Skeletal muscle tissue (tissue), 4 donors: ENCODE results near the gene MYLK3. TPM values are rescaled to one million over a fixed set of nuclear protein-coding genes. Genes with fewer than 3 reads are reported as not detected.
A peak's percentile ranks its signal among the peaks of the same experiment; 100 is the strongest.

Experiments
- H3K27ac ChIP-seq: one replicate; pipeline ENCODE4 v1.7.0; 2013; ENCODE audit warnings: mild to moderate bottlenecking, low read depth, low read length, inconsistent platforms
- H3K27me3 ChIP-seq, 3 donors: one replicate each; pipeline ENCODE4 v1.7.0; 2013; ENCODE audit warnings: low read length in 3 of 3; ENCODE audit not compliant: control insufficient read depth in 3 of 3, insufficient read depth in 3 of 3
- H3K36me3 ChIP-seq, 3 donors: one replicate each; pipeline ENCODE4 v1.7.0; 2013; ENCODE audit warnings: low read length in 3 of 3; ENCODE audit not compliant: control insufficient read depth in 3 of 3, insufficient read depth in 3 of 3
- H3K4me1 ChIP-seq, 3 donors: one replicate each; pipeline ENCODE4 v1.7.0; 2013; ENCODE audit warnings: low read length in 3 of 3, mild to moderate bottlenecking in 3 of 3; ENCODE audit not compliant: control insufficient read depth in 3 of 3, insufficient read depth in 3 of 3
- H3K4me3 ChIP-seq, 3 donors: one replicate each; pipeline ENCODE4 v1.7.0; 2013; ENCODE audit warnings: low read length in 3 of 3
- H3K9ac ChIP-seq, 3 donors: one replicate each; pipeline ENCODE4 v1.7.0; 2013; ENCODE audit warnings: low read length in 3 of 3, mild to moderate bottlenecking in 3 of 3, moderate library complexity in 2 of 3, low read depth in 1 of 3
- H3K9me3 ChIP-seq, 3 donors: one replicate each; pipeline ENCODE4 v1.7.0; 2013; ENCODE audit warnings: low read length in 3 of 3; ENCODE audit not compliant: control insufficient read depth in 3 of 3
- total RNA-seq: library from RNA; depleted of rRNA; stranded (reverse); fragments of >200 nt; gene quantifications from one replicate; pipeline ENCODE4 v1.2.3, GENCODE V29; 2014
- donor health status: Osteomylitis.

The MYLK3 gene
- total RNA-seq, 1 donor from 2014 or later = 13.6 TPM

GRCh38 chr16:46743232-46743719, 4.9 kb downstream of the MYLK3 start:
- H3K9me3 ChIP-seq = no peaks in the 10 kb centered on the region
- no peaks in the 10 kb centered on the region for H3K27me3 ChIP-seq
- H3K9ac ChIP-seq = peak overlapping the region in 2 of 3 donors; percentile 39 to 76
- H3K27ac ChIP-seq = peak overlapping the region; percentile 68
- peaks cover 0 to 3% (median 2%) of the 10 kb centered on the region in 3 donors for H3K36me3 ChIP-seq
- peak overlapping the region; percentile 48 to 65 (median 56) for H3K4me3 ChIP-seq
- H3K4me1 ChIP-seq = peaks cover 20 to 31% (median 30%) of the 10 kb centered on the region in 3 donors

GRCh38 chr16:46739934-46740333, 8.2 kb downstream of the MYLK3 start:
- Histone ChIP-seq H3K27ac (no peak overlapping the region), H3K36me3 (peaks cover 0 to 4% (median 2%) of the 10 kb centered on the region in 3 donors), H3K4me1 (peaks cover 10 to 28% (median 19%) of the 10 kb centered on the region in 3 donors), H3K9ac (no peak overlapping the region), H3K9me3 (no peaks in the 10 kb centered on the region), H3K27me3 (no peaks in the 10 kb centered on the region), H3K4me3 (no peak overlapping the region)

- no peak overlapping the region for H3K27ac ChIP-seq
- H3K36me3 ChIP-seq = peaks cover 0 to 5% (median 2%) of the 10 kb centered on the region in 3 donors
- no peak overlapping the region for H3K4me3 ChIP-seq
- H3K27me3 ChIP-seq = no peaks in the 10 kb centered on the region
- no peak overlapping the region for H3K9ac ChIP-seq
- H3K9me3 ChIP-seq = no peaks in the 10 kb centered on the region
- peaks cover under 1 to 19% (median 10%) of the 10 kb centered on the region in 3 donors for H3K4me1 ChIP-seq
These were observed 10.4 kb downstream of the MYLK3 start for GRCh38 chr16:46737621-46738214.

GRCh38 chr16:46736695-46737094, 11.4 kb downstream of the MYLK3 start:
- no peaks in the 10 kb centered on the region for H3K27me3 ChIP-seq
- H3K4me1 ChIP-seq = peaks cover 0 to 14% (median 6%) of the 10 kb centered on the region in 3 donors
- H3K9ac ChIP-seq = peak overlapping the region in 1 of 3 donors; percentile 8
- H3K36me3 ChIP-seq = peaks cover 0 to 8% (median 7%) of the 10 kb centered on the region in 3 donors
- no peak overlapping the region for H3K4me3 ChIP-seq
- no peak overlapping the region for H3K27ac ChIP-seq
- no peaks in the 10 kb centered on the region for H3K9me3 ChIP-seq

- Histone ChIP-seq H3K9me3 (no peaks in the 10 kb centered on the region), H3K27ac (no peak overlapping the region), H3K4me1 (peaks cover 0 to 21% (median 12%) of the 10 kb centered on the region in 3 donors), H3K9ac (no peak overlapping the region), H3K27me3 (no peaks in the 10 kb centered on the region), H3K36me3 (peaks cover 0 to 20% (median 13%) of the 10 kb centered on the region in 3 donors), H3K4me3 (no peak overlapping the region)
These were observed 14.8 kb downstream of the MYLK3 start for GRCh38 chr16:46733319-46733830.

- no peak overlapping the region for H3K4me3 ChIP-seq
- H3K4me1 ChIP-seq = peaks cover 0 to 15% (median 12%) of the 10 kb centered on the region in 3 donors
These were observed 15.6 kb downstream of the MYLK3 start for GRCh38 chr16:46732561-46732960.

GRCh38 chr16:46731691-46732555, 16.2 kb downstream of the MYLK3 start:
- H3K27me3 ChIP-seq = no peaks in the 10 kb centered on the region
- H3K4me3 ChIP-seq = no peak overlapping the region
- no peak overlapping the region for H3K27ac ChIP-seq
- H3K9ac ChIP-seq = no peak overlapping the region
- H3K36me3 ChIP-seq = peaks cover 0 to 29% (median 20%) of the 10 kb centered on the region in 3 donors
- H3K4me1 ChIP-seq = peaks cover 0 to 12% (median 9%) of the 10 kb centered on the region in 3 donors
- no peaks in the 10 kb centered on the region for H3K9me3 ChIP-seq

More at GRCh38 chr16:46732561-46732960, 15.6 kb downstream of the MYLK3 start:
- no peaks in the 10 kb centered on the region for H3K9me3 ChIP-seq
- H3K36me3 ChIP-seq = peaks cover 0 to 25% (median 16%) of the 10 kb centered on the region in 3 donors
- H3K9ac ChIP-seq = no peak overlapping the region
- H3K27me3 ChIP-seq = no peaks in the 10 kb centered on the region
- no peak overlapping the region for H3K27ac ChIP-seq

GRCh38 chr16:46730801-46731690, 17.1 kb downstream of the MYLK3 start:
- Histone ChIP-seq H3K9ac (no peak overlapping the region), H3K4me1 (peaks cover 0 to 15% (median 9%) of the 10 kb centered on the region in 3 donors), H3K36me3 (peaks cover 0 to 29% (median 20%) of the 10 kb centered on the region in 3 donors), H3K27ac (no peak overlapping the region), H3K4me3 (no peak overlapping the region), H3K9me3 (no peaks in the 10 kb centered on the region), H3K27me3 (no peaks in the 10 kb centered on the region)

GRCh38 chr16:46730126-46730525, 18.0 kb downstream of the MYLK3 start:
- Histone ChIP-seq H3K9ac (no peak overlapping the region), H3K36me3 (peaks cover 0 to 29% (median 20%) of the 10 kb centered on the region in 3 donors), H3K4me3 (no peak overlapping the region), H3K9me3 (peaks cover 0 to 1% (median 0%) of the 10 kb centered on the region in 3 donors), H3K4me1 (peaks cover 0 to 11% (median 6%) of the 10 kb centered on the region in 3 donors), H3K27me3 (no peaks in the 10 kb centered on the region), H3K27ac (no peak overlapping the region)
